ENCODE measurements around the gene ESRP2.

ESRP2 gene

DNA sequence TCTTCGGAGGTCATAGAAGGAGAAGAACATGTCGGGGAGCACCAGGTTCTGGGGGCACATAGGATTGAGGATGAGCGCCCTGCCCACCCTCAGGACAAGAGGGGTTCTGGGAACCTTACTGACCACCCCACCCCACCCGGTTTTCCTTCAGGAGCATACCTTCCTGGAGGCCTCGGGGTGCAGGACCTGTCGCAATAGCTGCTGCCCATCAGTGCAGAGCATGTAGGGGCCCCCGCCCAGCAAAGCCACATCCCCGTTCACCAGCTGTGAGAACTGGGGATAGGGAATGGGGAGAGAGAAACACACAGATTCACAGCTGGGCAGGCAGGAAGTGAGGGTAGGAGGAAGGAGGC is 2.1 kb downstream of the ESRP2 start:
- TF ChIP-seq TCF12 (IDR thresholded peaks at IDR 0.05; ENCODE audit: low read depth) (no peak), EP300 (IDR thresholded peaks at IDR 0.05; ENCODE audit: borderline replicate concordance) (no peak), NFIC (IDR thresholded peaks at IDR 0.05) (no peak), RAD21 (IDR thresholded peaks at IDR 0.05; ENCODE audit: low read depth) (no peak), FOXM1 (IDR thresholded peaks at IDR 0.05; ENCODE audit: borderline replicate concordance, low read depth) (no peak), ZBTB7A (IDR thresholded peaks at IDR 0.05; ENCODE audit: low read depth) (no peak), EGR1 (IDR thresholded peaks at IDR 0.05) (no peak)

DNA sequence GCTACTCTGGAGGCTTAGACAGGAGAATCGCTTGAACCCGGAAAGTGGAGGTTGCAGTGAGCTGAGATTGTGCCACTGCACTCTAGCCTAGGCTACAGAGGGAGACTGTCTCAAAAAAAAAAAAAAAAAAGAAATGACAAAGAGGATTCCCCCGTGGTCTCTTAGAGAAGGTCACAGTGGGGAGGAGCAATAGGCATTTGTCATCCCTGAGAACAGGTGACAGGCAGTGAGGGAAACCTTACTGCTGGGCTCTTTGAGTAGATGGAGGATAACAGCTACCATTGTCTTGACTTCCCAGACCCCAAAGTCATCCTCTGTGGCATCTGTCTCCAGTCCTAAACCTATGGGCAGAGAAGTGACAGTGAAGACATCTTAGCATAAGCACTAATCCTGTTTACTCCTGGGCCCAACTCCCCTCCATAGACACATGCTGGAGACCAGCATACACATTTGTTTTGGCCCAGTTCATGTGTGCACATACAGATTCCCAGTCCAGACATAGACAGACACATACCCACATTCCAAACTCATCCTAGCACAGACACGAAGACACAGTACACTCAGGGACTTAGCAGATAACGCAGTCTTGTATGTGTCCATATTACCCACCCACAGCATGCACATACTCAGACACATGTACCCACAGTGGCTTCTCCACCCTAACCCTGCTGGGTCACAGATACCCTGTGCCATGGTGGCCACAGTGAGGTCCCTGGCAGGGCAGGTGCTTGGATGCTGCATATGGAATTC is 2.7 kb downstream of the ESRP2 start:
- TF ChIP-seq EP300 (IDR thresholded peaks at IDR 0.05; ENCODE audit: borderline replicate concordance) (no peak), YY1 (IDR thresholded peaks at IDR 0.05; ENCODE audit: low read depth) (no peak), CREB1 (IDR thresholded peaks at IDR 0.05; ENCODE audit: low read depth) (no peak), TCF12 (IDR thresholded peaks at IDR 0.05; ENCODE audit: low read depth) (no peak), EGR1 (IDR thresholded peaks at IDR 0.05) (no peak), TEAD4 (IDR thresholded peaks at IDR 0.05) (no peak), ZBTB7A (IDR thresholded peaks at IDR 0.05; ENCODE audit: low read depth) (no peak), NFIC (IDR thresholded peaks at IDR 0.05) (no peak), RAD21 (IDR thresholded peaks at IDR 0.05; ENCODE audit: low read depth) (no peak), FOXM1 (IDR thresholded peaks at IDR 0.05; ENCODE audit: borderline replicate concordance, low read depth) (no peak), CEBPB (IDR thresholded peaks at IDR 0.05) (no peak), TAF1 (IDR thresholded peaks at IDR 0.05; ENCODE audit: low read depth) (no peak)
- TF ChIP-seq, protein P1, sequence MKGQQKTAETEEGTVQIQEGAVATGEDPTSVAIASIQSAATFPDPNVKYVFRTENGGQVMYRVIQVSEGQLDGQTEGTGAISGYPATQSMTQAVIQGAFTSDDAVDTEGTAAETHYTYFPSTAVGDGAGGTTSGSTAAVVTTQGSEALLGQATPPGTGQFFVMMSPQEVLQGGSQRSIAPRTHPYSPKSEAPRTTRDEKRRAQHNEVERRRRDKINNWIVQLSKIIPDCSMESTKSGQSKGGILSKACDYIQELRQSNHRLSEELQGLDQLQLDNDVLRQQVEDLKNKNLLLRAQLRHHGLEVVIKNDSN (IDR thresholded peaks at IDR 0.05): no peak
- TF ChIP-seq, protein P2, sequence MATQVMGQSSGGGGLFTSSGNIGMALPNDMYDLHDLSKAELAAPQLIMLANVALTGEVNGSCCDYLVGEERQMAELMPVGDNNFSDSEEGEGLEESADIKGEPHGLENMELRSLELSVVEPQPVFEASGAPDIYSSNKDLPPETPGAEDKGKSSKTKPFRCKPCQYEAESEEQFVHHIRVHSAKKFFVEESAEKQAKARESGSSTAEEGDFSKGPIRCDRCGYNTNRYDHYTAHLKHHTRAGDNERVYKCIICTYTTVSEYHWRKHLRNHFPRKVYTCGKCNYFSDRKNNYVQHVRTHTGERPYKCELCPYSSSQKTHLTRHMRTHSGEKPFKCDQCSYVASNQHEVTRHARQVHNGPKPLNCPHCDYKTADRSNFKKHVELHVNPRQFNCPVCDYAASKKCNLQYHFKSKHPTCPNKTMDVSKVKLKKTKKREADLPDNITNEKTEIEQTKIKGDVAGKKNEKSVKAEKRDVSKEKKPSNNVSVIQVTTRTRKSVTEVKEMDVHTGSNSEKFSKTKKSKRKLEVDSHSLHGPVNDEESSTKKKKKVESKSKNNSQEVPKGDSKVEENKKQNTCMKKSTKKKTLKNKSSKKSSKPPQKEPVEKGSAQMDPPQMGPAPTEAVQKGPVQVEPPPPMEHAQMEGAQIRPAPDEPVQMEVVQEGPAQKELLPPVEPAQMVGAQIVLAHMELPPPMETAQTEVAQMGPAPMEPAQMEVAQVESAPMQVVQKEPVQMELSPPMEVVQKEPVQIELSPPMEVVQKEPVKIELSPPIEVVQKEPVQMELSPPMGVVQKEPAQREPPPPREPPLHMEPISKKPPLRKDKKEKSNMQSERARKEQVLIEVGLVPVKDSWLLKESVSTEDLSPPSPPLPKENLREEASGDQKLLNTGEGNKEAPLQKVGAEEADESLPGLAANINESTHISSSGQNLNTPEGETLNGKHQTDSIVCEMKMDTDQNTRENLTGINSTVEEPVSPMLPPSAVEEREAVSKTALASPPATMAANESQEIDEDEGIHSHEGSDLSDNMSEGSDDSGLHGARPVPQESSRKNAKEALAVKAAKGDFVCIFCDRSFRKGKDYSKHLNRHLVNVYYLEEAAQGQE (IDR thresholded peaks at IDR 0.05; ENCODE audit: low read depth): no peak
- TF ChIP-seq, protein P3, sequence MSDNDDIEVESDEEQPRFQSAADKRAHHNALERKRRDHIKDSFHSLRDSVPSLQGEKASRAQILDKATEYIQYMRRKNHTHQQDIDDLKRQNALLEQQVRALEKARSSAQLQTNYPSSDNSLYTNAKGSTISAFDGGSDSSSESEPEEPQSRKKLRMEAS (IDR thresholded peaks at IDR 0.05): no peak

DNA sequence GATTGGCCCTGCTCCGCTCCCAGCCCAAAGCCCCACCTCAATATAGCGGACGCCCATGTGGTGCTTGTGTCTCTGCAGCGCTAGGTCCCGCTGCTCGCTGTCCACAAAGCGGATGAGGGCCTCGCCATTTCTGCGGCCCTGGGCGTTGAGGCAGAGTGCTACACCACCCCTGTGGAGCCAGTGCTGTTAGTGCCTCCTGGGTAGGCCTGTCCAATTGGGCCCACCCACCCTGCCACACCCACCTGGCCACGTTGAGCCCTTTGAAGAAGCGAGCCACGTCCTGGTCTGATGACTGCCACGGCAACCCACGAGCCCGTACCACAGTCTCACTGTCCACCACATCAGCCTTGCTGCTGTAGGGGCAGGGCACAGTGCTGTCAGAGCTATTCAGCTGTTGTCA is 3.6 kb downstream of the ESRP2 start:
- TF ChIP-seq, protein P3 (IDR thresholded peaks at IDR 0.05): no peak
- TF ChIP-seq EGR1 (IDR thresholded peaks at IDR 0.05) (no peak), TCF12 (IDR thresholded peaks at IDR 0.05; ENCODE audit: low read depth) (no peak), EP300 (IDR thresholded peaks at IDR 0.05; ENCODE audit: borderline replicate concordance) (no peak)

DNA sequence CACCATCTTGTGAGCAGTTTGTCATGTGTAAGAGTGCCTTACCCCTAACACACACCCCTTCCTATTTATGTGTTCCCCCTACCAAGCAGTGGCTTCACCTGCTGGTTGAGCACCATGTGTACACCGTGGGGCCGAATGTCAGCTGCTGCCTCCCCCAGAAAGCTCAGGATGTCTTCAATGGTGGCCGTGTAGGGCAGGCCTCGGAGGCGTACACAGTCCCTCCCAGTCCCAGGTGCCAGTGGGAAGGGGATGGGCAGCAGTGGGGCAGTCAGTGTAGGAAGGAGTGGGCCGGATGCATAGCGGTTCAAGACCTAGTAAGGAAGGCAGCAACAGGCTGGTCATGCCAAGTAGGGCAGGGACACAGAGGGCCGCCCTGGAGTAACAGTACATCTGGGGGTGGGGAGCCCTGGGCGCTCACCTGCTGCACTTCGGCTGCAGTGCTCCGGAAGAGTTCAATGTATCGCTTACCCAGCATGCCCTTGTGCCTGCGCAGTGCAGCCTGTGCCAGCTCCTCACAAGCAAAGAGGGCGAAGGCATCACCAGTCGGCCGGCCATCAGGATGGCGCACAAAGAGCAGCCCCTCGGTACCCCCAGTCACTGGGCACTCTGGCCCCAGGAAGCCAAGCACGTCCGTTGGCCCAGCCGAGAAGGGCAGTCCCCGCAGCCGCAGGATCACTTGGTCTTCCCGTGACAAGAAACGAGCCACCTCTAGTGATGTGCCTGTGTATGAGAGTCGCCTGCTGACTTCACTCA is 4.4 kb downstream of the ESRP2 start:
- TF ChIP-seq, protein P3 (IDR thresholded peaks at IDR 0.05): no peak
- TF ChIP-seq EGR1 (IDR thresholded peaks at IDR 0.05) (no peak), RAD21 (IDR thresholded peaks at IDR 0.05; ENCODE audit: low read depth) (no peak), EP300 (IDR thresholded peaks at IDR 0.05; ENCODE audit: borderline replicate concordance) (no peak)
- TF ChIP-seq, protein P1 (IDR thresholded peaks at IDR 0.05): no peak

DNA sequence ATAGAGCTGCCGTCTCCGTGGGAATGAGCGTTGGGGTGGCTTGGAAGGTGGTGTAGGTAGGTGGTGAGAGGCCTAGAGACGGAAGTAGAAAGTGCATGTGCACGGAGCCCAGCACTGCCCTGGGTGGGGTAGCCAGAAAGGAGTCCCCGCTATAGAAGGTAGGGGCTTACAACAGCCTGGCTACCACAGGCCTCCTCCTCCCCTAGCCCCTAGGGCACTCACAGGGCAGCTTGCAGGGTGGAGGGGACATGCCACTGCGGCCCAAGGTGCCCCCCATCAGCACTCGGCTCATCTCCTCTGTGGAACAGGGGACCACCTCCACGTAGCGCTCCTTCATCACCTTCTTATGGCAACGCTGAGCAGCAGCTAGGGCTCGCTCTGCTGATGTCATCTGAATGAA is 5.0 kb downstream of the ESRP2 start:
- TF ChIP-seq EGR1 (IDR thresholded peaks at IDR 0.05): no peak
- no peak for TF ChIP-seq CREB1 (IDR thresholded peaks at IDR 0.05; ENCODE audit: low read depth)
- no peak for TF ChIP-seq TEAD4 (IDR thresholded peaks at IDR 0.05)
- TF ChIP-seq, protein P1 (IDR thresholded peaks at IDR 0.05): no peak
- no peak for TF ChIP-seq TAF1 (IDR thresholded peaks at IDR 0.05; ENCODE audit: low read depth)
- TF ChIP-seq TCF12 (IDR thresholded peaks at IDR 0.05; ENCODE audit: low read depth): no peak
- TF ChIP-seq RAD21 (IDR thresholded peaks at IDR 0.05; ENCODE audit: low read depth): no peak
- TF ChIP-seq, protein P2 (IDR thresholded peaks at IDR 0.05; ENCODE audit: low read depth): no peak
- TF ChIP-seq FOXM1 (IDR thresholded peaks at IDR 0.05; ENCODE audit: borderline replicate concordance, low read depth): no peak
- TF ChIP-seq, protein P3 (IDR thresholded peaks at IDR 0.05): no peak
- TF ChIP-seq NFIC (IDR thresholded peaks at IDR 0.05): no peak
- TF ChIP-seq EP300 (IDR thresholded peaks at IDR 0.05; ENCODE audit: borderline replicate concordance): no peak
- TF ChIP-seq YY1 (IDR thresholded peaks at IDR 0.05; ENCODE audit: low read depth): no peak
- TF ChIP-seq CEBPB (IDR thresholded peaks at IDR 0.05): no peak
- no peak for TF ChIP-seq ZBTB7A (IDR thresholded peaks at IDR 0.05; ENCODE audit: low read depth)

Data from Ishikawa (cell line).